ENCODE measurements around the gene PDZD7.

PDZD7 gene

DNA sequence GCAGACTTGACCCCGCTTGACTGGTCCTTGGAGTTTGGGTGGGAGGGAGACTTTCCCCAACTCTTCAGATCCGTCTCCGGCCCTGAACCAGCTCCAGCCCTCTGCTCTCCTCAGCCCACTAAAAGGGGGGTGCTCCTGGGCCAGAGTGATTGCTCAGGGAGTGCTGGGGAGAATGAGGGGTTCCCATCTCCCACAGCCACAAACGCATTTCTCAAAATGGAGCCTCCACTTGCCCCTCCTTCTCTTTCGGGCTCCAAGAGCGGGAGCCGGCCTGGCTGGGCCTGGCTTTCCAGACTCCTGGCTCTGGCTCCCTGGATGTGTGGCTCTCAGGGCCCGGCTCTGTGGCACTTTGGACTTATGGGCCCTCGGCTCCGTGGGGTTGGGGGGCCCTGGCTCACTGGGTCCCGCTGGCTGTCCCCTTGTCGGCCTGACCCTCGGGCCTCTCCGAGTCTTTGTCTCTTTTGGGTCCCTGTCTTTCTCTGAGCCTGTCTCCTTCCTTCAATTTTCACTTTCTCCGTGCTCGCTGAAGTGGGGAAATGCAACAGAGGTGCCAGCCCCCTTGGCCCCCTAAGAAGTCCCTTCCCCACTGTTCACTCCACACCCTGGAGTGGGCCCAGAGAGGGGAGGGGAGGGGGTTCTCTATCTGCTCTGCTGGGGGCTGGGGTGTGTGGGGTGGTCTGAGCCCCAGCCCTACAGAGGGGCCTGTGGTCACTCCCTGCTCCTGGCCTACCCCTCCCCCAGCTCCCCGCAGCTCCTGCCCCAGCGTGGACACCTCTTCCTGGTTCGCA, 30.6 kb downstream of the PDZD7 start:
- in situ Hi-C loops (cut with HindIII; ENCODE audit: low sequenced_read_pairs), result no loop called here
- no peak for TF ChIP-seq CTCF (IDR thresholded peaks at IDR 0.05; ENCODE audit: low read depth, low read length)
- DNase-seq (ENCODE audit: low read depth, low spot score), result no peak
- peak overlapping the region; percentile 92 for H3K4me3 ChIP-seq (ENCODE audit: low read depth, low read length)

DNA sequence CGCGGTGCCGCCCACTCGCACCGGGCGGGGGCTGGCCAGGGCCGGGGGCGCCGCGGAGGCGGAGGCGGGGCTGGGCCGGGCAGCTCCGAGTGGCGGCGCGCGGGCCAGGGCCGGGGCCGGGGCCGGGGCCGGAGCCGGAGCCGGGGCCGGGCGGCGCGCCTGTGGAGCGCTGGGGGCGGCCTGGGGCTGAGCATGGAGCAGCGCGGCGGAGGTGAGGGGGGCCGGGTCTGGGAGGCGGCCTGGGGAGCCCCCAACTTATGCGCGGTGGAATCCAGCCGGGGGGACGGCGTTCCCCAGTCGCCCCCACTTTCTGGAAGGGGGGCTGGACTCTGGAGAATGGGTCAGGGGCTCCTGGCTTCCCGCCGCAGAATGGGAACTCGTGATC, 31.2 kb downstream of the PDZD7 start, which contains the start of gene LZTS2:
TSS of gene LZTS2 (plus strand) at position 67 of the 385 bp plus-strand sequence. CDS start 2,731 bp downstream, outside the sequence.
- no peak for TF ChIP-seq CTCF (IDR thresholded peaks at IDR 0.05; ENCODE audit: low read depth, low read length)
- peak within 1 kb of the TSS; percentile 92 for H3K4me3 ChIP-seq (ENCODE audit: low read depth, low read length)
- no peak for DNase-seq (ENCODE audit: low read depth, low spot score)
- in situ Hi-C loops (cut with HindIII; ENCODE audit: low sequenced_read_pairs), result no loop called here

- peak; percentile 72 for DNase-seq (ENCODE audit: low read depth, low spot score)
- in situ Hi-C loops (cut with HindIII; ENCODE audit: low sequenced_read_pairs), result no loop called here
- peak overlapping the region; percentile 92 for H3K4me3 ChIP-seq (ENCODE audit: low read depth, low read length)
- peak; percentile 73 for TF ChIP-seq CTCF (IDR thresholded peaks at IDR 0.05; ENCODE audit: low read depth, low read length)
These were observed 31.8 kb downstream of the PDZD7 start for GRCh38 chr10:100998991-100999741.

DNA sequence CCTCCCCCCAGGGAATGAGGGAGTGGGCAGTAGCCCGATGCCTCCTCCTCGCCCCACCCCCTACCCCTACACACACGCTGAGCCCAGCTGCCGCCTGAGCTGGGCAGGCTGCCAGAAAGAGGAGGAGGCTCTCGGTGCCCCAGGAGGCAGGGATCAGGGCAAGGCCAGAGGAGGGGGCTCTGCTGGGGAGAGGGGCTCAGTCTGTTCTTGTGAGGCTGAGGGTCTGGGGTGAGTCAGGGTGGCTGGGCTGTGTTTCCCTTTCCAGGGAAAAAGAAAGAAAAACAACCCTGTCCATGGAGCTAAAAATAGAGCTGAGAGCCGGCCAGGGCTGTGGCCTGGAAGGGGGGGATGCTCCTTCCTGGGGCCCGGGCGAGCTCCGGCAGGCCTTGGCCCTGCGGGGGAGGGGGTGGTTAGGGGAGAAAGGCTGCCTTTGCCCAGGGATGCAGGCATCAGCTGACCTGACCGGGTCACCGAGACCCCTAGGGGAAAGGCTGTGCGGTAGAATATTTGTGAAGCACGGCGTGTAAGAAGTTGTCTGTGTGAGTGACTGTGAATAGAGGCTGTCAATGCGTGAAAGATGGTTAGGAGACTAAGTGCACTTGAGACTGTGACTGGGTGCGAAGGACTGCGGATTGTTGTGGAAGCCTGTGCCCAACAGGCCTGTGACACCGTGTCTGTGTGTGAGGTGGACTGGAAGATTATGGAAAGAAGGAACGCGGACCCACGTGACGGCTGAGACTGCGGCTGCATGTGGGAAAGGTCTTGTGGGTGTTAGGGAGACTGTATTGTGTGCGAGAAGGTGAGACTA, 32.5 kb downstream of the PDZD7 start:
- in situ Hi-C loops (cut with HindIII; ENCODE audit: low sequenced_read_pairs), result no loop called here
- TF ChIP-seq CTCF (IDR thresholded peaks at IDR 0.05; ENCODE audit: low read depth, low read length), result no peak
- H3K4me3 ChIP-seq (ENCODE audit: low read depth, low read length), result peak overlapping the region; percentile 92
- DNase-seq (ENCODE audit: low read depth, low spot score), result peak; percentile 90

DNA sequence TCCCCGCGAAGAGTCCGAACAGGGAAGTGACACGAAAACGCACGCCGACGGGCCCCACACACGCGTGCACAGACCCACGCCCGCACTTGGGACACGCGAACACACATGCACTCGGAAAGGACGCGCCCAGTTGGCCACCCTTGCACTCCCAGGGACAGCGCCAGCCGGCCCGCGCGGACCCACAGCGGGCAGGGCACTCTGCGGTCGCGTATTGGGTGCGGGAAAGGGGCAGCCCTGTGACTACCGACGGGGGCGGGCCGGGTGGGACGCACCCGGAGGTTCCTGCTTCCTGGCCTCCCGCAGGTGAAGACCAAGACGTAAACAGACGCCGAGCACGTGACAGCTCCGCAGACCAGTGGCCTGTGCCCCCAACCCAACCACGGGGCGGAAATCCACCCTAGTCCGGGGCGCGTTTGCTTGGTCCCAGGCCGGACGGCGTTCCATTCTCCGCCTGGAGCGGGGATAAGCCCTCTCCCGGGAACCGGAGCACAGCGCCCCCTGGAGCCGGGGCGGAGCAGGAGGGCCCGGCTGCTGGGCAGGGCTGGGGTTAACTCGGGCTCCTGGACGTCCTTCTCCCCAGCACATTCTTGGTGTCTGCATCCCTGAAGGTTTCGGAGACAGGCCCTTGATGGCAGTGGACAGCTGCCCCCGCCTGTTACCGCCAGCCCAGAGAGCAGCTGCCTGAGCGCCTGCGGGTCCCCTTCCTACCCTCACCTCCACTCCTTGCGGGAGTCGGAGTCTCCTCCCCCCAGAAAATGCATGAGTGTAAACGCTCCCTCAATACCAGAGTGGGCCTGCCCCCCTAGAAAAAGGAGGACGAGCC, 33.4 kb downstream of the PDZD7 start:
- DNase-seq (ENCODE audit: low read depth, low spot score), result peak; percentile 71
- in situ Hi-C loops (cut with HindIII; ENCODE audit: low sequenced_read_pairs), result no loop called here
- TF ChIP-seq CTCF (IDR thresholded peaks at IDR 0.05; ENCODE audit: low read depth, low read length), result peak; percentile 94
- H3K4me3 ChIP-seq (ENCODE audit: low read depth, low read length), result peak overlapping the region; percentile 92

Data from astrocyte of the spinal cord (primary cell).